PFSK-1 (cell line): Measurements from ENCODE around the gene PGA5.
"Not testable (repeated sequence)": the region's sequence is repeated elsewhere in the genome, so short reads cannot be mapped to it uniquely, and the experiment has no call there.

Source experiments
- SIN3A ChIP-seq: IDR thresholded peaks from 2 replicates; pipeline ENCODE4 v1.6.1; 2012; ENCODE audit warnings: mild to moderate bottlenecking, low read length, moderate library complexity, borderline replicate concordance; ENCODE audit not compliant: insufficient read depth
- TAF1 ChIP-seq: IDR thresholded peaks from 2 replicates; pipeline ENCODE4 v1.6.1; 2012; ENCODE audit warnings: low read length, control low read depth, borderline replicate concordance; ENCODE audit not compliant: insufficient read depth

DNA sequence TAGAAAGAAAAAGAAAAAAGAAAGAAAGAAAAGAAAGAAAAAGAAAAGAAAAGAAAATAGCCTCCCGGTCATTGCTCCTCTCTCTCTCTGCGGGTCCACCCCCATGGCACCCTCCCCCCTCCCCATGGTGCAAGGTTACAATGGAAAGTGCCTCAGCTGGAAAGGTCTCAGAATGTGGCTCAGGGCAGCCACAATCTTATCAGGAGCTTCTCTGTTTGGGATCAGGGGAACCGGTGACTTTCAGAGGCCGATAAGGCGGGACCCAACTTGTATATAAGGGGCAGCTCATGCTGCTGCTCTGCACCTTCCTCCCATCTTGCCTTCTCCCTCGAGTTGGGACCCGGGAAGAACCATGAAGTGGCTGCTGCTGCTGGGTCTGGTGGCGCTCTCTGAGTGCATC is at the start of gene PGA5:
- TF ChIP-seq TAF1, SIN3A: not testable (repeated sequence)
